ENCODE data around the gene DHX34. TPM values are rescaled to one million over a fixed set of nuclear protein-coding genes. Genes with fewer than 3 reads are reported as not detected.
A peak's percentile ranks its signal among the peaks of the same experiment; 100 is the strongest.

Gene DHX34
- total and polyA plus RNA-seq, 4 experiments from 2014 or later: 1.7 to 27.3 (median 17.0) TPM

DNA sequence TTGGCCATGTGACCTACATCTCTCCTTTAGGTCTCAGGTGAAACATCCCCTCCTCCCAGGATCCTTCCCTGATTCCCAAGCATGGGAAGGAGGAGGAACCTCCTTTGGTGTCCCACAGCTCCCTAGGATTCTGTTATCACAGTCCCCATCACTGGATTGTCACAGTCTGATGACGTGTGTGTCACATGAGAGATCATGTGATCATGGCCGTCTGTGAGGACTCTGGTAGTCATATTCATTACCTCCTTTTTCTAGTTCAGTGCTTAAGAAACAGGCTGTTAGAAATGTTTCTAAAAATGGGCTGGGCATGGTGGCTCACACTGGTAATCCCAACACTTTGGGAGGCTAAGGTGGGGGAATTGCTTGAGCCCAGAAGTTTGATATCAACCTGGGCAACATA, 3.0 kb downstream of the DHX34 start:
- H3K9me3 ChIP-seq (ENCODE audit: control insufficient read depth in 1 of 2, low read length in 2 of 2): no peaks in the 10 kb centered on the region
- H3K27me3 Mint-ChIP-seq: peaks cover 0 to 2% of the 10 kb centered on the region in 2 donors
- peaks cover 23 to 58% (median 36%) of the 10 kb centered on the region in 4 donors for H3K4me1 Mint-ChIP-seq
- peaks cover 0 to 2% (median 0%) of the 10 kb centered on the region in 8 donors for H3K9me3 Mint-ChIP-seq
- ChIA-PET CTCF (ENCODE audit: partially characterized antibody) (interaction anchor here (0.9 kb wide), 1 partner anchor 39 kb away, joined by 3 read pairs; no protein-coding TSS in a partner anchor), POLR2A (ENCODE audit: partially characterized antibody) (no interaction called here)
- H3K4me3 ChIP-seq (ENCODE audit: low read length in 2 of 2): no peak overlapping the region
- H3K4me1 ChIP-seq (ENCODE audit: insufficient read depth, low read length): peaks cover 27% of the 10 kb centered on the region
- peak overlapping the region in 3 of 7 donors; percentile 13 to 65 (median 52) for H3K27ac Mint-ChIP-seq
- peaks cover 28% of the 10 kb centered on the region for H3K36me3 ChIP-seq (ENCODE audit: insufficient read depth, low read length)
- no peak overlapping the region for H3K27ac ChIP-seq (ENCODE audit: low read depth, low read length)
- DNase-seq: no peak
- peak overlapping the region in 2 of 8 donors; percentile 41 to 55 for H3K4me3 Mint-ChIP-seq
- H3K36me3 Mint-ChIP-seq: peaks cover 31 to 44% of the 10 kb centered on the region in 2 donors
- intact Hi-C loops (cut with micrococcal nuclease): no loop called here
- H3K27me3 ChIP-seq (ENCODE audit: insufficient read depth, low read length): no peaks in the 10 kb centered on the region

- intact Hi-C loops (cut with micrococcal nuclease): no loop called here
- no peaks in the 10 kb centered on the region for H3K27me3 ChIP-seq (ENCODE audit: insufficient read depth, low read length)
- Mint-ChIP-seq H3K27me3 (no peaks in the 10 kb centered on the region), H3K4me1 (peaks cover 23 to 57% (median 36%) of the 10 kb centered on the region in 4 donors), H3K4me3 (no peak overlapping the region), H3K9me3 (peaks cover 0 to 2% (median 0%) of the 10 kb centered on the region in 8 donors), H3K27ac (no peak overlapping the region), H3K36me3 (peaks cover 41 to 55% of the 10 kb centered on the region in 2 donors)
- DNase-seq: no peak
- no peak overlapping the region for H3K4me3 ChIP-seq (ENCODE audit: low read length in 2 of 2)
- H3K27ac ChIP-seq (ENCODE audit: low read depth, low read length): no peak overlapping the region
- ChIA-PET CTCF (ENCODE audit: partially characterized antibody) (no interaction called here), POLR2A (ENCODE audit: partially characterized antibody) (no interaction called here)
- no peaks in the 10 kb centered on the region for H3K9me3 ChIP-seq (ENCODE audit: control insufficient read depth in 1 of 2, low read length in 2 of 2)
- peaks cover 27% of the 10 kb centered on the region for H3K4me1 ChIP-seq (ENCODE audit: insufficient read depth, low read length)
- peaks cover 40% of the 10 kb centered on the region for H3K36me3 ChIP-seq (ENCODE audit: insufficient read depth, low read length)
Measured at GRCh38 chr19:47353307-47353712, 4.2 kb downstream of the DHX34 start.

DNA sequence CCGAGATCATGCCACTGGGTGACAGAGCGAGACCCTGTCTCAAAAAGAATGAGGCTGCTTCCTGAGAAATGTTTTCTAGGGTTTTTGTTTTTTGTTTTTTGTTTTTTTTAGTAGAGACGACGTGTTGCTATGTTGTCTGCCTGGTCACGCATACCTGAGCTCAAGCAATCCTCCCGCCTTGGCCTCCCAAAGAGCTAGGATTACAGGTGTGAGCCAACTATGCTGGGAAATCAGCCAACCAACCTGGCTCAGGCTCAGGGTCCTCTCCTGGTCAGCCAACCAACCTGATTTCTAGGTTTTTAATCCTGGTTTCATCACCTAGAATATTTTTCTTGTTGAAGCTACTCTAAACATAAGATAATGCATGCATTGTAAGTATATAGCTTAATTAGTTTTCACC, 7.8 kb downstream of the DHX34 start:
- intact Hi-C loops (cut with micrococcal nuclease): no loop called here
- ChIA-PET POLR2A (ENCODE audit: partially characterized antibody) (no interaction called here), CTCF (ENCODE audit: partially characterized antibody) (interaction anchor here (1.2 to 1.4 kb wide), 2 partner anchors 8 to 34 kb away, joined by 3 to 7 read pairs; partner anchors contain the start of gene DHX34)
- Mint-ChIP-seq H3K36me3 (peaks cover 57 to 65% of the 10 kb centered on the region in 2 donors), H3K27ac (no peak overlapping the region), H3K4me1 (peaks cover 1 to 33% (median 8%) of the 10 kb centered on the region in 4 donors), H3K4me3 (no peak overlapping the region), H3K27me3 (no peaks in the 10 kb centered on the region), H3K9me3 (no peaks in the 10 kb centered on the region)
- Histone ChIP-seq H3K27ac (ENCODE audit: low read depth, low read length) (no peak overlapping the region), H3K27me3 (ENCODE audit: insufficient read depth, low read length) (no peaks in the 10 kb centered on the region), H3K9me3 (ENCODE audit: control insufficient read depth in 1 of 2, low read length in 2 of 2) (no peaks in the 10 kb centered on the region), H3K36me3 (ENCODE audit: insufficient read depth, low read length) (peaks cover 61% of the 10 kb centered on the region), H3K4me1 (ENCODE audit: insufficient read depth, low read length) (no peaks in the 10 kb centered on the region), H3K4me3 (ENCODE audit: low read length in 2 of 2) (no peak overlapping the region)
- no peak for DNase-seq

DNA sequence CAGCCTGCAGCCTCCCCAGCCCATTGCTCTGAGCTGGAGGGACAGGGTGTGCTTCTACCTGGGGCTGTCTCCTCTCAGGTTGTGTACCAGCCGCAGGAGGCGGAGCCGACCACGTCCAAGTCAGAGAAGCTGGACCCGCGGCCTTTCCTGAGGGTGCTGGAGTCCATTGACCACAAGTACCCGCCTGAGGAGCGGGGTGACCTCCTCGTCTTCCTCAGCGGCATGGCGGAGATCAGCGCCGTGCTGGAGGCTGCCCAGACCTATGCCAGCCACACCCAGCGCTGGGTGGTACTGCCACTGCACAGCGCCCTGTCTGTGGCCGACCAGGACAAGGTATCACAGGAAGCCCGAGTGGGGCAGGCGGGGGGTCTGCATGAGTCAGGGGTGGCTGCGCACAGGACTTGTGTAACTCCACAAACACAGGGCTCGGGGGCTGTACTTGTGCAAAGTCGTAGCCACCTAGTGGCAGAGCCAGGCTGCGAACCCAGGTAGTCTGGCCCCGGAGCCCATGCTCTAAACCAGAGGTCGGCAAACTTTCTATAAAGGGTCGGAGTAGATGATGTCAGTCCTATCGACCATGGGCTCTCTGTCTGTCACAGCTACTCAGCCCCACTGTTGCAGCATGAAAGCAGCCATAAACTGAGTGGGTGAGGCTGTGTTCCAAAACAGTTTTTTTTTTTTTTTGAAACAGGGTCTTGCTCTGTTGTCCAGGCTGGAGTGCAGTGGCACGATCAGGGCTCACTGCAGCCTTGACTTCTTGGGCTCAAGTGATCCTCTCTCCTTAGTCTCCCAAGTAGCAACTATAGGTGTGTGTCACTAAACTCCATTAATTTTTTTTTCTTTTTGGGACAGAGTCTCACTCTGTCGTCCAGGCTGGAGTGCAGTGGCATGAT, 8.9 kb downstream of the DHX34 start:
- peaks cover 63% of the 10 kb centered on the region for H3K36me3 ChIP-seq (ENCODE audit: insufficient read depth, low read length)
- no peaks in the 10 kb centered on the region for H3K9me3 ChIP-seq (ENCODE audit: control insufficient read depth in 1 of 2, low read length in 2 of 2)
- no peaks in the 10 kb centered on the region for H3K27me3 Mint-ChIP-seq
- no peak overlapping the region for H3K4me3 ChIP-seq (ENCODE audit: low read length in 2 of 2)
- peaks cover 0 to 22% (median 3%) of the 10 kb centered on the region in 4 donors for H3K4me1 Mint-ChIP-seq
- no peaks in the 10 kb centered on the region for H3K4me1 ChIP-seq (ENCODE audit: insufficient read depth, low read length)
- ChIA-PET CTCF (ENCODE audit: partially characterized antibody) (interaction anchor here (1.2 to 1.4 kb wide), 2 partner anchors 9 to 33 kb away, joined by 3 to 7 read pairs; partner anchors contain the start of gene DHX34), POLR2A (ENCODE audit: partially characterized antibody) (interaction anchor here (1.2 kb wide), 1 partner anchor 9 kb away, joined by 3 read pairs; the partner anchor contains the start of gene DHX34)
- no peak overlapping the region for H3K4me3 Mint-ChIP-seq
- no peaks in the 10 kb centered on the region for H3K27me3 ChIP-seq (ENCODE audit: insufficient read depth, low read length)
- no peak overlapping the region for H3K27ac Mint-ChIP-seq
- H3K27ac ChIP-seq (ENCODE audit: low read depth, low read length): no peak overlapping the region
- no peaks in the 10 kb centered on the region for H3K9me3 Mint-ChIP-seq
- intact Hi-C loops (cut with micrococcal nuclease): no loop called here
- DNase-seq: no peak
- peaks cover 53 to 64% of the 10 kb centered on the region in 2 donors for H3K36me3 Mint-ChIP-seq

GRCh38 chr19:47358936-47359335, 9.8 kb downstream of the DHX34 start:
- Mint-ChIP-seq H3K27ac (no peak overlapping the region), H3K4me3 (no peak overlapping the region), H3K4me1 (peaks cover 0 to 18% (median 1%) of the 10 kb centered on the region in 4 donors), H3K9me3 (no peaks in the 10 kb centered on the region), H3K36me3 (peaks cover 54 to 66% of the 10 kb centered on the region in 2 donors), H3K27me3 (no peaks in the 10 kb centered on the region)
- DNase-seq: no peak
- Histone ChIP-seq H3K27ac (ENCODE audit: low read depth, low read length) (no peak overlapping the region), H3K4me1 (ENCODE audit: insufficient read depth, low read length) (no peaks in the 10 kb centered on the region), H3K4me3 (ENCODE audit: low read length in 2 of 2) (no peak overlapping the region), H3K27me3 (ENCODE audit: insufficient read depth, low read length) (no peaks in the 10 kb centered on the region), H3K36me3 (ENCODE audit: insufficient read depth, low read length) (peaks cover 64% of the 10 kb centered on the region), H3K9me3 (ENCODE audit: control insufficient read depth in 1 of 2, low read length in 2 of 2) (no peaks in the 10 kb centered on the region)
- intact Hi-C loops (cut with micrococcal nuclease): no loop called here
- ChIA-PET POLR2A (ENCODE audit: partially characterized antibody) (interaction anchor here (1.2 kb wide), 1 partner anchor 10 kb away, joined by 3 read pairs; the partner anchor contains the start of gene DHX34), CTCF (ENCODE audit: partially characterized antibody) (interaction anchor here (0.9 kb wide), 1 partner anchor 33 kb away, joined by 4 read pairs; no protein-coding TSS in a partner anchor)

DNA sequence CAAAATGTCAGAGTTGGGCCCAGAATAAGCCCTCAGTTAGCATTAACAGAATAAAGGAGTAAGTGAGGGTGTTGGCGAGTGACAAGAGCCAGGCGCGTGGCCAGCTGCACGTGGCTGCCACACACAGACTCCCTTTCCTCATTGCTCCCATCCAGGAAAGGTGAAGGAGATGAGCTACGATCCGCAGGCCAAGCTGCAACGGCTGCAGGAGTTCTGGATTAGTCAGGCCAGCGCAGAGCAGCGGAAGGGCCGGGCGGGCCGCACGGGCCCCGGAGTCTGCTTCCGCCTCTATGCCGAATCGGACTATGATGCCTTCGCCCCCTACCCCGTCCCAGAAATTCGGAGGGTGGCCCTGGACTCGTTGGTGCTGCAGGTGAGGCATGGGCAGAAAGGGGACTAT, 13.2 kb downstream of the DHX34 start:
- Mint-ChIP-seq H3K4me1 (peaks cover 0 to 7% (median under 1%) of the 10 kb centered on the region in 4 donors), H3K27me3 (no peaks in the 10 kb centered on the region), H3K36me3 (peaks cover 41 to 68% of the 10 kb centered on the region in 2 donors), H3K27ac (no peak overlapping the region), H3K4me3 (no peak overlapping the region), H3K9me3 (no peaks in the 10 kb centered on the region)
- no peak for DNase-seq
- Histone ChIP-seq H3K4me3 (ENCODE audit: low read length in 2 of 2) (no peak overlapping the region), H3K27ac (ENCODE audit: low read depth, low read length) (no peak overlapping the region), H3K27me3 (ENCODE audit: insufficient read depth, low read length) (no peaks in the 10 kb centered on the region), H3K36me3 (ENCODE audit: insufficient read depth, low read length) (peaks cover 55% of the 10 kb centered on the region), H3K4me1 (ENCODE audit: insufficient read depth, low read length) (no peaks in the 10 kb centered on the region), H3K9me3 (ENCODE audit: control insufficient read depth in 1 of 2, low read length in 2 of 2) (no peaks in the 10 kb centered on the region)
- POLR2A ChIA-PET (ENCODE audit: partially characterized antibody): no interaction called here
- intact Hi-C loops (cut with micrococcal nuclease): no loop called here
- CTCF ChIA-PET (ENCODE audit: partially characterized antibody): interaction anchor here (0.6 kb wide), 1 partner anchor 65 kb away, joined by 3 read pairs; no protein-coding TSS in a partner anchor
